NOMO-1 (cell line): ENCODE results near the gene GPER1.
A peak's percentile ranks its signal among the peaks of the same experiment; 100 is the strongest.

Source experiments
- DNase-seq, 2 experiments: peaks; one replicate each; lab custom pipeline; 2025; ENCODE audit not compliant: unreplicated experiment in 2 of 2; lab: John Stamatoyannopoulos, UW

GPER1 gene

DNA sequence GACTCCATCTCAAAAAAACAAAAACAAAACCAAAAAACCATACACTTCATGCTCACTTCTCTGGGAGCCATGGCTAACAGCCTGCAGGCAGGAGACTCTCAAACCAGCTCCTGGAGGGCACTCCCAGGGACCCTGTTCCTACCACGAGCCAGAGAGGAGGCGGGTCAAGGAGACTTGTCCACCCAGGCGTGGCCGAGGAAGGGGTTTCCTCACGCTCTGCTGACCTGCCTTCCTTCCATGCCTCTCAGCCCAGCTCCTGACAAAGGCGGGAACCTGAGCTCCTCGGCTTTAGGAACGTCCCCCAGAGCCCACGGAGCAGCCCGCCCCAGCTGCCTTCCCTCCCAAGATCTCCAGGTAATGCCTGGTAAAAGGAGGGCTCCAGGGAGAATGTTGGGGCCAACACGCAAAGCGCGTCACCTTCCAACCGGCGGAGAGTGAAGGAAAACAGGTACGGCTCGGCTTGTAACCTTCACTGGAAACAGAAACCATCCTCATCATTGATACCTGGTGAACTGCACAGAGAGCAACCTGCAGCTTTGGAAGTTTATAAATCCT is 34.0 kb upstream of the GPER1 start:
- DNase-seq, result no peak

DNA sequence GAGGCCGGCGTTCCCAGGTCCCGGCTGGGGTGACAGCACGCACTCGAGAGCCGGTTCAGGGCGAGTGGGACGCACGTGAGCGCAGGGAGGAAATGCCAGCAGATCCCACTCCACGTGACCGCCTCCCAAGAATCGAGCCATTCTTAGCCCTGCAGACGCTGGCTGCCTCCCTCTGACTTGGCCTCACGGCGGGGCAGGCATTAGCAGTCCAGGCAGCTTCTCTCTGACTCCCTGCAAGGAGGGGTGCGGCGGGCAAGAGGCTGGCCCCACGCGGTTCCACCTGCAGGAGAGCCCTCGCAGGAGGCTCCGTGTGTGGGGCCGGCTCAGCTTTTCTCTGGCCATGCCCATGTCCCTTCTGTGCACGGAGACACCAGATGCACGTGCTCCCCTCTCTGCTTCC is 33.5 kb upstream of the GPER1 start:
- no peak for DNase-seq

DNA sequence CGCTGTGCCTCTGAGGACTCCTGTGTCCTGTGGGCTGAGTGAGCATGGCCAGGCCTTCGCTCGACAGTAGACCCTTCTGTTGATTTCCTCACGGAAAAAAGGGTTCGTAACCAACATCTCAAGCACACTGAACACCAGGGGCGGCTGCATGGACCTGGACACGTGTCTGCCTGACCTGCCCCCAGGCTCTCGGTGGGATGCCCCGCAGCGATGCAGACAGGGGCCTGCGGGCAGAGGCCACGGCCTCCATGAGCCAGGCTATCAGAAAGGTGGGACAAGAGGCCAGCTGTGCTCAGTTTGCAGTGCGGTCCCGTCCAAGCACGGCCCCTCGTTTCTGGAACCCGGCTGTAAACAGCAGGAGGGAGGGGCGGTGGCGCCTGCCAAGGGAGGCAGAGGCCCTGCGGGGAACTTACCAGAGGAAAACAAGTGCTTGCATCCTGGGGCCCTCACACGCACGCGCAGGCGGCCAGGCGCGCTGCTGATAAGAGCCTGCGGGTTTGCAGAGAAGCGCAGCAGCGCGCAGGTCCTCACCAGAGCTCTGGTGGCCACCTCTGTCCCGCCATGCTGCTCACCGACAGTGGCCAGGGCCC is 33.0 kb upstream of the GPER1 start:
- no peak for DNase-seq

DNA sequence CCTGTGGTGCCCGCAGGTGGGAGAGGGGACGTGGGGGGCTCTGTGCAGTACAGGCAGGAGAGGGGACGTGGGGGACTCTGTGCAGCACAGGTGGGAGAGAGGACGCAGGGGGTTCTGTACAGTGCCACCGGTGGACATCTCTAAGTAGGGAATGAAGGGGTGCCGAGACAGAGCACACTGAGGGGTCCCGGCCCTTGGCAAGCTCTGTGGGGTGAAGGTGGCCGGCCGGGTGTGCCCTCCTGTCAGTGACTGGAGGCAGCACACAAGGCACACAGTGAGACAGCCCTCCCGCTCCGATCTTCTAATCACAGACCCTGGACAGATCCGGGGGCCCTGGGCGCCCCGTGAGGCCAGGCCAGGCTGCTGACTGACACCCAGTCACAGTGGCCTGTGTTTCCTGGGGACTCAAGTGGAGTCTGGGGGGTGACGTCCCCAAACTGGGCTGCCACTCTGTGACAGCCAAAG is 32.4 kb upstream of the GPER1 start:
- no peak for DNase-seq

DNA sequence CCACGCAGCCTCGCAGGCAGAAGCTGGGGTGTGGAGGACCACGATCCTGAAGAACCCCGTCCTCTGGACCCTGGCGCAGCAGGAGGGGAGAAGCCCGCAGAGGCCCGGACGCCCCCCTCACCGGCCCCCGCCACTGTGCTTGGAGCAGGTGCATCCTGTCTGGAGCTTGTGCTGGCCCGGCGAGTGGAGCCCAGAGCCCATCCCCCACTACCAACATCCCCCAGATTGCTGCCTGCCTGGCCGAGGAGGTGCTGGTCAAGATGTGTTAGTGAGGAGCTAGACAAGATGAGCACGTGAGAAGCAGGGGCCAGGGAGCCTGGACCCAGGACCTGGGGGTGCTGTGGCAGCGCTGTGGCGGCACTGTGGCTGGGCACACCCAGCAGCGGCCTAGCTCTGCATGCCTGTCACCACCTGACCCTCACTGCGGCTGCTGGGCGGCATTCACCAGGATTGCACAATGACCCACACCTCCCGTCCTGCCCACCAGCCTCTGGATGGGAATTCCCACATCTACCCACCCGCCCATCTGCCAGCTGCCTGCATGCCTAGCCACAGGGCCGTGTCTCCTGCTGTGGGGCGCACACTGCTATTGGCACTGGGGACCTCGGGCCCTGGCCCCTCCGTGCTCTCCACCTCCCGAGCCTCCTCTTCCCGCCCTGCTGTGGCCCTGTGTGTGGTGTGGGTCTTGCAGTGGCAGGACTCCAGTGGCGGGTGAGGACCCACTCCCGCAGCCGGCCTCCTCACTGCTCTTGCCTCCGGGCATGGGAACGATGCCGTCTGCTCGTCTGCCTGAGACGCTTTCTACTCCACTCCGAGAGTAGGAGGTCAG is 31.7 kb upstream of the GPER1 start:
- peak in 1 of 2 experiments; percentile 4 for DNase-seq

DNA sequence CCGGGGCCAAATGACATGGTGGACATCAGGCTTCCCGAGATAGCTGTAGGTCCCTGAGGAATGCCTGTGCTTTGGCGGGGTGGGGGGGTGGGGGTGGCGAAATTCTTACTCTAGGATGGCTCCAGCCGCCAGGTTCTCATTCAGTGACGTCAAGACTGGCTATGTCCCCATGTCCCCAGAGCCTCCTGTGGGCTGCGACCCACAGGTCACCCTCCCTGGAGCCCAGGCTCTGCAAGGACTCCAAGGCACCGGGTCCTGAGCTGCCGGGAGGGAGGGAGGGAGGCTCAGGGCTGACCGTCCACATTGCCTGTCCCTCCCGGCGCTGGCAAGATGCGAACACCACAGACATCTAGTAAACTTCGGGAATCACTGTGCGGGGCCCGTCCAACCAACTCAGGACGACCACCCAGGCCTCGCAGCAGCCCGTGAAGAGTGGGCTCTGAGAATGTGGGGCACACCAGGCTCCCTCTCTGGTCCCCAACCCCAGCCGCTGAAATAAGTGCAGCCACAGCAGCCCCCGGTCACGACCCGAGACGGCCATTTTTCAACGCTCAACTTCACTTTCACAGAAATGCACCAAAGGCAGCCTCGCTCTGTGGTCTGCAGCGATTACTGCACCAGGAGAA is 31.0 kb upstream of the GPER1 start:
- no peak for DNase-seq

DNA sequence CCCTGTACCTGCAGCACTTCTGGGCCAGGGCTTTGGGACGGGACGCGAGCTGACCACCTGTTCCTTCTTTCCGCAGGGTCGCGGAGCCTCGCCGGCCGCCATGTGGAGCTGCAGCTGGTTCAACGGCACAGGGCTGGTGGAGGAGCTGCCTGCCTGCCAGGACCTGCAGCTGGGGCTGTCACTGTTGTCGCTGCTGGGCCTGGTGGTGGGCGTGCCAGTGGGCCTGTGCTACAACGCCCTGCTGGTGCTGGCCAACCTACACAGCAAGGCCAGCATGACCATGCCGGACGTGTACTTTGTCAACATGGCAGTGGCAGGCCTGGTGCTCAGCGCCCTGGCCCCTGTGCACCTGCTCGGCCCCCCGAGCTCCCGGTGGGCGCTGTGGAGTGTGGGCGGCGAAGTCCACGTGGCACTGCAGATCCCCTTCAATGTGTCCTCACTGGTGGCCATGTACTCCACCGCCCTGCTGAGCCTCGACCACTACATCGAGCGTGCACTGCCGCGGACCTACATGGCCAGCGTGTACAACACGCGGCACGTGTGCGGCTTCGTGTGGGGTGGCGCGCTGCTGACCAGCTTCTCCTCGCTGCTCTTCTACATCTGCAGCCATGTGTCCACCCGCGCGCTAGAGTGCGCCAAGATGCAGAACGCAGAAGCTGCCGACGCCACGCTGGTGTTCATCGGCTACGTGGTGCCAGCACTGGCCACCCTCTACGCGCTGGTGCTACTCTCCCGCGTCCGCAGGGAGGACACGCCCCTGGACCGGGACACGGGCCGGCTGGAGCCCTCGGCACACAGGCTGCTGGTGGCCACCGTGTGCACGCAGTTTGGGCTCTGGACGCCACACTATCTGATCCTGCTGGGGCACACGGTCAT is 30.3 kb upstream of the GPER1 start:
- no peak for DNase-seq

DNA sequence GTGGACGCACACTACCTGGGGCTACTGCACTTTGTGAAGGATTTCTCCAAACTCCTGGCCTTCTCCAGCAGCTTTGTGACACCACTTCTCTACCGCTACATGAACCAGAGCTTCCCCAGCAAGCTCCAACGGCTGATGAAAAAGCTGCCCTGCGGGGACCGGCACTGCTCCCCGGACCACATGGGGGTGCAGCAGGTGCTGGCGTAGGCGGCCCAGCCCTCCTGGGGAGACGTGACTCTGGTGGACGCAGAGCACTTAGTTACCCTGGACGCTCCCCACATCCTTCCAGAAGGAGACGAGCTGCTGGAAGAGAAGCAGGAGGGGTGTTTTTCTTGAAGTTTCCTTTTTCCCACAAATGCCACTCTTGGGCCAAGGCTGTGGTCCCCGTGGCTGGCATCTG is 29.6 kb upstream of the GPER1 start:
- DNase-seq, result no peak

DNA sequence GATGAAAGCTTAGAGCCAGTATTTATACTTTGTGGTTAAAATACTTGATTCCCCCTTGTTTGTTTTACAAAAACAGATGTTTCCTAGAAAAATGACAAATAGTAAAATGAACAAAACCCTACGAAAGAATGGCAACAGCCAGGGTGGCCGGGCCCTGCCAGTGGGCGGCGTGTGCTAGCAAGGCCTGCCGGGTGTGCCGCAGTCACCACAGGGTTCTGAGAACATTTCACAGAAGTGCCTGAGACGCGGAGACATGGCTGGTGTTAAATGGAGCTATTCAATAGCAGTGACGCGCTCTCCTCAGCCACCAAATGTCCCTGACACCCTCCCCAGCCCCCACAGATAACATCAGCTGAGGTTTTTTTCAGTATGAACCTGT is 29.1 kb upstream of the GPER1 start:
- DNase-seq, result peak in 1 of 2 experiments; percentile 6

DNA sequence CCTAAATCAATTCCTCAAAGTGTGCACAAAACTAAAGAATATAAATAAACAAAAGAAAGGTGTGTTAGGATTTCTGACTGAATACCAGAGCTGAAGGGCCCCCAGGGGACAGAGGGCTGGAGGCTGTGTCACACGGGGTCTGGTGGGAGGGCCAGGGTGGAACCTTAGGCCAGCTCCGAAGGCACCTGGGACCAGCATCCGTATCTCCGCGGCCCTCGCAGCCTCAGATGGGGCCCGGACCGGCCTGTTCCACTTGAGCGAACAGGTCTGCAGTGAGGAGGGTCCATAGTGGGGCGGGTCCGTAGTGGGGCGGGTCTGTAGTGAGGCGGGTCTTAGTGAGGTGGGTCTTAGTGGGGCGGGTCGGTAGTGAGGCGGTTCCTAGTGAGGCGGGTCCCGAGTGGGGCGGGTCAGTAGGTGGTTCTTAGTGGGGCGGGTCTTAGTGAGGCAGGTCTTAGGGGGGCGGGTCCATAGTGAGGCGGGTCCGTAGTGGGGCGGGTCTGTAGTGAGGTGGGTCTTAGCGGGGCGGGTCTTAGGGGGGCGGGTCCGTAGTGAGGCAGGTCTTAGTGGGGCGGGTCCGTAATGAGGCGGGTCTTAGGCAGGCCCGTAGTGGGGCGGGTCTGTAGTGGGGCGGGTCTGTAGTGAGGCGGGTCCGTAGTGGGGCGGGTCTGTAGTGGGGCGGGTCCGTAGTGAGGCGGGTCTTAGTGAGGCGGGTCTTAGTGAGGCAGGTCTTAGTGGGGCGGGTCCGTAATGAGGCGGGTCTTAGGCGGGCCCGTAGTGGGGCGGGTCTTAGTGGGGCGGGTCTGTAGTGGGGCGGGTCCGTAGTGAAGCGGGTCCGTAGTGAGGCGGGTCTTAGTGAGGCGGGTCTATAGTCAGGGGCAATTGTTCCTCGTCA is 28.5 kb upstream of the GPER1 start:
- DNase-seq, result peak; percentile 21 to 46

DNA sequence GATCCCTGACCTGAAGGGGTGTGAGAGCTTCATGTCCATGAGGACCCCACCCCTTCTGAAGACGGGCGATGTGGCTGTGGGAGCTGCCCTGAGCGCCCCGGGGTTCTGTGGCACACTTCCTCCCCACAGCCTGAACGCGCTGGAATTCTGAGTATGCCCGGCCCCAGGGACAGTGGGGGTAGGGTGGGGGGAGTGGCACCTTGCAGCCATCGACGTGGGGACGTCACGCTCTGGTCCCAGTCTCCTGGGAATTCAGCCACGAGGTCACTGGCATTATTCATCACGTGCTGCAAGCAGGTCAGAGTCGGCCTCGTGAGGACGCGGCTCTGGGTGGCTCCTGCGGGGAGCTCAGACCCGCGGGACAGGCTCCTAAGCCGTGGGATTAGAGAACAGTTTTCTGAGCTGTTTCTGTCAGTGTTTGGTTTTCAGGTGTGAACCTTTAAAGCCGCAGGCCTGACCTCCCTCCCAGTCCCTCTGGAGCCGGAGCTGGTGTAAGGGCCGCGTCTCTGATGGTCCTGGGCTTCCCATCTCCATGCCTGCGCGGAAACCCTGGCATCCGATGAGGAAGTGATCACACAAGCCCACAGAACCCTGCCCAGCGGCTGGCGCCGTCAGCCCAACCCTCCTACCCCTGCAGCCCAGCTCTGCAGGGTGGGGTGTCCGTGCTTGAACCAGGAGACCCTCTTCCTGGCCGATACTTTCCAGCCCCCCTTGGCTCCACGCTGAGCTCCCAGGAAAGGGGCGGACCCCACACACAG is 27.4 kb upstream of the GPER1 start:
- DNase-seq, result peak; percentile 37 to 49

DNA sequence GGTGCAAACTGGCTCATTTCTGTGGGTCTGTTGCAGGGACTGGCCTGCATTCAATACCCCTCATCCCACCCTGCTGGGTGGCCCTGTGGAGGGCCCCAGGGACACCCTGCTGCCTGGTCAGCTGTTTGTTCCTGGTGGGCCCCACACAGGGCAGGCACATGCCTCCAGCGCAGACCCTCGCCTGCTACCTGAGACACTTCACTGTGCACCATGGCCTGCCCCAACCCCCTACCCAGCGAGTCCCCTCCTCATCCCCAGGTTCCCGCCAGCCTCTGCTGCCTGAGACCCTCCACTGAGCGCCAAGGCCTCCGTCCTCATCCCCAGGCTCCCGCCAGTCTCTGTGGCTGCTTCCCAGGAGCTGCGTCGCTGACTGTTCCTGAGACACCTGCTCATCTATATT is 26.7 kb upstream of the GPER1 start:
- no peak for DNase-seq

DNA sequence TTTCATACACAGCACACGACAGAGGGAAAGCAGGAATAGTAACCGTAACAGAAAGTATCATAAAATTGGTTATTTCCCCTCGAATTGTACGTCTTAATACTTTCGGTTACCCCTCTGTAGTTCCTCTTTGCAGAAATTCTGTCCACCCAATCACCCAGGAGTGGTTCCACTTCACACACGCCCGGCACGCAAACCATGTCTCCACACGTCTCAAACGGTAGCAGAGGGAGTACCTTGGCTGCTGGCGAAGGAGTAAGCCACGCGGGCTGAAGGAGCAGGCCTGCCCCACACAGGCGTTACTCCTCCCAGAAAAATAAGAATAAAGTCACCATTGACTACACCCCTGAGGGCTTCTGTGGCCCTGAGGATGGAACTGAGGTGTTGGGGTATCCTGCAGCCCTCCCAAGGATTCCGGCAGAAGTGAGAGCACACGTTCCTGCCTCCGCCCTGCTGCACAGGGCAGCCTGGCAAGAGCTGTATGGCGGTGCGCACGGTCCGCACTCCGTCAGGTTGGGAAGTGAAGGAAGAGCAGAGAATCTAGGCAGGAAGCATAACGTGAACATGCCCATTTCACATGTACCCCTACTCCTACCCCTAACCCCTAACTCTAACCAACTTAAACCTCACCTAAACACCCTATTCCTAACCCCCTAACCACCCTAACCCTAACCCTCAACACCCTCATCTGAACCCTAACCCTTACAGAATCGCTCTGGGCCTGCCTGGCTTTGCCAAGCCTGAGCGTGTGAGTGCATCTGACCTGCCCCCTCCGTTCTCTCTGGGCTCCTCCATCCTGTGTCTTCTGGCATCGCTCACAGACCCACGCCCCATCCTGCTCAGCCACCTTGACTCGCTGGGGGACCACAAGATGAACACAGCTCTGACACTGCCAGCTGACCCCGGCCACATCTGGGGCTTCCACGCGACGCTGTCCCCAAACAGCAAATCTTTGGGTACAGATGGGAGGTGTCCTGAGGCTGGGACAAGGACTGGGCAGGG is 25.3 kb upstream of the GPER1 start:
- peak; percentile 84 to 97 for DNase-seq

DNA sequence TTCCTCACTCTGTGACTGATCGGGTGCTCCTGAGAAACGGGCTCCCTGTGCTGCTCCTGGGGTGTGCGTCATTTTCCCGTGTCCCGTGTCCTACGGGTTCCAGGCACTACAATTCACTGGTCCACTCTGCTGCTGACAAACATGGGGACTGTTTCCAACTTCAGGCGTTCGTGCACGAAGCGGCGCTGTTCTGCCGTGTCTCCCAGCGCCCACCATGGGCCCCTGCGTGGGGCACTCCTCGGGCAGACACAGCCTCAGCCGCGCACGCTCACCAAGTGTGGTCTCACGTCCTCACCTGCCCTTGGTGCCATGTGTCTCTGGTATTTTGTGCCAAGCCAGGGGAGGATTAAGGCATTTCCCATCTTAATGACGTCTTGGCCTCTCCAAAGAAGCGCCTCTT is 24.6 kb upstream of the GPER1 start:
- no peak for DNase-seq

DNA sequence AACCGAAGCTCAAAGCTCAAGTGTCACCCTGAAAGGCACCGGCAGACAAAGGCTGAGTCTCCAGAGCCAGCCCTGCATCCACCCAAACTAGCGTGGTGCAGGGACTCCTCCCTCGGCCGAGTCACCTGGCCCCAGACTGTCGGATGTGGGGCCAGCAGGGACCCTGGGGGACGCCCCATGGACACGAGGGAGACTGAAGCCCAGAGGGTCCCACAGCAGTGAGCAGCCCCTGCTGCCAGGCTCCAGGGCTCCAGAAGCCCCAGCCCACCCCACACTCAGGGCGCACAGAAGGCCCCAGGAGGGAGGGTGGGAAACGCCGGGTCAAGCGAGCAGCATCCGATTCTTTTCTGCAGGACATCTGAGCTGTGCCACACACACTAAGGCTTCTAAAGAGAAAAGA is 23.3 kb upstream of the GPER1 start:
- no peak for DNase-seq

DNA sequence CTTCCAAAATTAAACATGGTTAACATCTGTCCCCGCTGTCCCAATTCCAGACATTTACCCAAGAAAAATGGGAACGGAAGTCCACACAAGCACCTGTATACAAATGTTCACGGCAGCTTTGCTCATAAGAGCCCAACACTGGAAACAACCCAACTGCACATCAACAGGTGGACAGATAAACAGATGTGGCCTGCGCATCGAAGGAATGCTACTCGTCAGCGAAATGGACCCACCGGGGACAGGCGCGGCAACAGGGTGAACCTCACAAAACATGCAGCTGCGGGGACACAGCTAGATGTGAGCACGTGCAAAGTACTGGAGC is 22.7 kb upstream of the GPER1 start:
- no peak for DNase-seq

DNA sequence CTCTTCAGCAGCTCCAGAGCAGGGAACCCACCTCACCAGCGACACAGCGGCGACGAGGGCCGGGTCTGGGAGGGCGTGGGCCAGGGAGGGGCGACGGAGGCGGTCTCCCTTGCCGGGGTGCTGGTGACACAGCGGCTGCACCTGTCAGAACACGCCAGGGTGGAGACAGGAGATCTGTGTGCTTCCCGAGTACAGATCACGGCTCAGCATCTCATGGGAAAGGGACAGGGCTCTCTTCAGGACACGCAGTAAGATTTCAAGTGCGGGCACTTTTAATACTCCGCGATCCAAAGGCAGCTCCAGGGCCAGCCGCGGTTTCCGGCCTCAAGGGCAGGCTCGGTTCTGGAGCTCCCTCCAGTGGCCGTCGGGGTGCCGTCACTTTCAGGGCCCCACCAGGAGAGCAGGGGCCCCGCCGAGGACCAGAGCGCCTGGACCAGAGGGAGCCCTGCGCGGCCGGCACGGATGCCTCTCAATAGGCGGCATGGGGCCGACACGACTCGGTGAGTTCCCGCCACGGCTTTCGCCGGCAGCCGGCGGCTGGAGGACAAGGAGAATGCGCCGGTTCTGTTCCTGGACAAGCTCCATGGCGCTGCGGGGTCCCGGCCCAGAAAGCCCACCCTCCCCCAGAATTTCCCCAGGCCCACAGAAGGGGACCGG is 22.2 kb upstream of the GPER1 start:
- peak; percentile 79 to 87 for DNase-seq

DNA sequence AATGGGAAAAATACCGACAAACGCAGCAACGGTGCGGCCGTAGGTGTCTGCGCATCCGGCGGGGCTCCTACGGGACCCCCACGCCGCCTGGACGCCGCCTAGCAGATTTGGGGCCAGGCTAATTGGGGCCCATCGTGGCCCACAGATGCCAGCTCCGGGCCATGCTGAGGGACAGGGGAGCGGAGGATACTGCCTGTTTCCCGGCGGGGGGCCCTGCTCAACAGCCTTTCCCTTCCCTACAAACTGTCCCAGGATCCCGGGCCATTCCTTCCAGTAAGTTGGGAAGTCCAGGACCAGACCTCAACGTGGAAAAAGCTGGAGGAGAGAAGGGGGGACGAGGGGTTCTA is 21.7 kb upstream of the GPER1 start:
- DNase-seq, result no peak
